Type B pancreatic cell (in vitro differentiated cells): ENCODE measurements around the gene PLCL2. TPM values are rescaled to one million over a fixed set of nuclear protein-coding genes. Genes with fewer than 3 reads are reported as not detected.

Experiments
- DNase-seq: peaks from one replicate; pipeline ENCODE4 v3.0.0; 2021; ENCODE audit warnings: mixed read lengths; ENCODE audit not compliant: unreplicated experiment; ENCODE audit errors: extremely low spot score
- H3K27ac Mint-ChIP-seq: 2 replicates; pipeline ENCODE4 v1.8.0; 2021; ENCODE audit warnings: mild to moderate bottlenecking, mixed read lengths
- H3K27me3 Mint-ChIP-seq: 2 replicates; pipeline ENCODE4 v1.8.0; 2021; ENCODE audit warnings: mixed read lengths
- H3K36me3 Mint-ChIP-seq: 2 replicates; pipeline ENCODE4 v1.8.0; 2021; ENCODE audit warnings: mixed read lengths
- H3K4me1 Mint-ChIP-seq: one replicate; pipeline ENCODE4 v1.8.0; 2021; ENCODE audit warnings: mixed read lengths; ENCODE audit not compliant: unreplicated experiment
- H3K4me3 Mint-ChIP-seq: 2 replicates; pipeline ENCODE4 v1.8.0; 2021; ENCODE audit warnings: mild to moderate bottlenecking, mixed read lengths
- H3K9me3 Mint-ChIP-seq: 2 replicates; pipeline ENCODE4 v1.8.0; 2021; ENCODE audit warnings: mixed read lengths
- total RNA-seq: library from RNA; stranded (reverse); gene quantifications from 2 replicates; pipeline ENCODE4 v1.2.1, GENCODE V29; 2021; ENCODE audit warnings: low replicate concordance
- TF ChIP-seq, protein P1 (sequence below): fragments of 200-600 bp; sonication (generic); conservative IDR thresholded peaks from 2 replicates; pipeline ENCODE4 v1.5.0; 2021; ENCODE audit warnings: antibody characterized with exemption, mild to moderate bottlenecking

Gene PLCL2
- total RNA-seq, 1 donor from 2014 or later, result 10.6 TPM

GRCh38 chr3:17032407-17033034 lies 147.8 kb downstream of the PLCL2 start:
- Mint-ChIP-seq H3K36me3 (no peaks in the 10 kb centered on the region), H3K27ac (no peak overlapping the region), H3K4me1 (peaks cover 16% of the 10 kb centered on the region), H3K9me3 (no peaks in the 10 kb centered on the region), H3K27me3 (no peaks in the 10 kb centered on the region), H3K4me3 (no peak overlapping the region)
- no peak for DNase-seq
- TF ChIP-seq, protein P1, sequence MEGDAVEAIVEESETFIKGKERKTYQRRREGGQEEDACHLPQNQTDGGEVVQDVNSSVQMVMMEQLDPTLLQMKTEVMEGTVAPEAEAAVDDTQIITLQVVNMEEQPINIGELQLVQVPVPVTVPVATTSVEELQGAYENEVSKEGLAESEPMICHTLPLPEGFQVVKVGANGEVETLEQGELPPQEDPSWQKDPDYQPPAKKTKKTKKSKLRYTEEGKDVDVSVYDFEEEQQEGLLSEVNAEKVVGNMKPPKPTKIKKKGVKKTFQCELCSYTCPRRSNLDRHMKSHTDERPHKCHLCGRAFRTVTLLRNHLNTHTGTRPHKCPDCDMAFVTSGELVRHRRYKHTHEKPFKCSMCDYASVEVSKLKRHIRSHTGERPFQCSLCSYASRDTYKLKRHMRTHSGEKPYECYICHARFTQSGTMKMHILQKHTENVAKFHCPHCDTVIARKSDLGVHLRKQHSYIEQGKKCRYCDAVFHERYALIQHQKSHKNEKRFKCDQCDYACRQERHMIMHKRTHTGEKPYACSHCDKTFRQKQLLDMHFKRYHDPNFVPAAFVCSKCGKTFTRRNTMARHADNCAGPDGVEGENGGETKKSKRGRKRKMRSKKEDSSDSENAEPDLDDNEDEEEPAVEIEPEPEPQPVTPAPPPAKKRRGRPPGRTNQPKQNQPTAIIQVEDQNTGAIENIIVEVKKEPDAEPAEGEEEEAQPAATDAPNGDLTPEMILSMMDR, result peak; percentile 76

- TF ChIP-seq, protein P1, result no peak
- H3K9me3 Mint-ChIP-seq, result no peaks in the 10 kb centered on the region
- H3K27ac Mint-ChIP-seq, result no peak overlapping the region
- DNase-seq, result no peak
- peaks cover 16% of the 10 kb centered on the region for H3K4me1 Mint-ChIP-seq
- no peak overlapping the region for H3K4me3 Mint-ChIP-seq
- no peaks in the 10 kb centered on the region for H3K27me3 Mint-ChIP-seq
- H3K36me3 Mint-ChIP-seq, result no peaks in the 10 kb centered on the region
These were observed 148.9 kb downstream of the PLCL2 start for GRCh38 chr3:17033516-17034168.

GRCh38 chr3:17035033-17035432 lies 150.3 kb downstream of the PLCL2 start:
- Mint-ChIP-seq H3K4me3 (no peak overlapping the region), H3K4me1 (peaks cover 16% of the 10 kb centered on the region), H3K36me3 (no peaks in the 10 kb centered on the region), H3K27ac (no peak overlapping the region), H3K27me3 (no peaks in the 10 kb centered on the region), H3K9me3 (no peaks in the 10 kb centered on the region)
- TF ChIP-seq, protein P1, result no peak
- DNase-seq, result no peak

DNA sequence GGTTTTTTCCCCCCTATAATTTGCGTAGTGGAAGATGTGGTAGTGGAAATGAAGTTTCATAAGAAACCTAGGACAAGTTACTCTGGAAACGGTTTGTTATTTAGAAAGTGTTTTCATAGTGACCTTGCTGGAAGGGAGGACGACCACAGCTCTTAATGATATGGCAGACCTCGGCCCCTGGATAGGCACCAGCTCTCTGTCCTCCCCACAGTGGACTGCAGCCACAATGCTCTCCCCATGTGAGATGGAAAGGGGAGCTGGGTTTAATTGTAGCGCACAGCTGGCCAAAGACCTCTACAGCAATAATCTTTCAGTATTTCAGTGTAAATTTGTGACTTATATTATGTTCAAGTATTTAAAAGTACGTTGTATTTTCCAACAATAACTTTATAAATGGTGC lies 151.2 kb downstream of the PLCL2 start:
- TF ChIP-seq, protein P1, result no peak
- Mint-ChIP-seq H3K27me3 (no peaks in the 10 kb centered on the region), H3K27ac (no peak overlapping the region), H3K9me3 (no peaks in the 10 kb centered on the region), H3K4me1 (peaks cover 11% of the 10 kb centered on the region), H3K4me3 (no peak overlapping the region), H3K36me3 (no peaks in the 10 kb centered on the region)
- no peak for DNase-seq

- no peaks in the 10 kb centered on the region for H3K36me3 Mint-ChIP-seq
- no peak overlapping the region for H3K27ac Mint-ChIP-seq
- no peaks in the 10 kb centered on the region for H3K27me3 Mint-ChIP-seq
- TF ChIP-seq, protein P1, result no peak
- no peak overlapping the region for H3K4me3 Mint-ChIP-seq
- no peaks in the 10 kb centered on the region for H3K9me3 Mint-ChIP-seq
- DNase-seq, result no peak
- H3K4me1 Mint-ChIP-seq, result no peaks in the 10 kb centered on the region
These were observed 153.4 kb downstream of the PLCL2 start for GRCh38 chr3:17038141-17038540.
